Measurements from ENCODE around the gene SLCO1B3. TPM values are rescaled to one million over a fixed set of nuclear protein-coding genes. Genes with fewer than 3 reads are reported as not detected.

The SLCO1B3 gene
- total RNA-seq, 1 experiment from 2014 or later = not detected

DNA sequence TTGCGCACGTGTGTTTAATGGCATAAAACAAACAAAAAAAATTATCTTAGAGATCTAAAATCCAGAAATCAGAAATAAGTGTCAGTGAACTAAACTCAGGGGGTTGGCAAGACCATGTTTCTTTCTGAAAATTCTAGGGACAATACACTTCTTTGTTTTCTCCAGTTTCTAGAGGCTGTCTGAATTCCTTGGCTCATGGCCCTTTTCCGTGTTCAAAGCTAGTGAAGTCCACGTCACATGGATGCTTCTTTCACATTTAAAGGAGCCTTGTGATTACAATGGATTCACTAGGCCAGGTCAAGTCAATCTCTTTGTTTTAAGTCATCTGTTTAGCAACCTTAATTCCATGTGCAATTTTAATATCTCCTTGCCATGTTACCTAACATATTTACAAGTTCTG lies 22.4 kb downstream of the SLCO1B3 start:
- Histone ChIP-seq H2AFZ (ENCODE audit: low read length) (no peak overlapping the region), H3K9ac (ENCODE audit: extremely low read depth, insufficient read length, low read length) (no peak overlapping the region), H4K20me1 (ENCODE audit: control insufficient read depth, insufficient read depth, insufficient read length) (no peaks in the 10 kb centered on the region), H2BK120ac (ENCODE audit: low read depth, low read length, poor library complexity, severe bottlenecking) (no peak overlapping the region), H3K23me2 (ENCODE audit: insufficient read length, low read depth, low read length, poor library complexity, severe bottlenecking) (no peaks in the 10 kb centered on the region), H3K23ac (ENCODE audit: insufficient read length, low read depth, low read length) (no peak overlapping the region), H2BK15ac (ENCODE audit: low read depth, low read length) (no peak overlapping the region), H3K27me3 (ENCODE audit: insufficient read depth, low read length) (no peaks in the 10 kb centered on the region), H3K4me1 (ENCODE audit: insufficient read depth, low read length) (no peaks in the 10 kb centered on the region), H3K79me1 (ENCODE audit: insufficient read depth, low read depth, low read length, poor library complexity, severe bottlenecking) (no peaks in the 10 kb centered on the region), H4K8ac (replicated peaks; ENCODE audit: insufficient read length, low read depth, low read length) (no peak overlapping the region), H3K4ac (ENCODE audit: low read depth, low read length) (no peak overlapping the region), H2AK5ac (ENCODE audit: insufficient read length, low read length) (no peak overlapping the region), H3K9me3 (ENCODE audit: control insufficient read depth, low read depth, low read length) (no peaks in the 10 kb centered on the region), H3T11ph (ENCODE audit: low read length) (no peak overlapping the region), H4K5ac (ENCODE audit: insufficient read length, low read depth, low read length) (no peak overlapping the region), H4K91ac (ENCODE audit: insufficient read length, low read depth, low read length) (no peak overlapping the region), H3K56ac (ENCODE audit: insufficient read length, low read depth, low read length) (no peak overlapping the region), H2BK12ac (ENCODE audit: insufficient read length, low read depth, low read length) (no peak overlapping the region), H3K14ac (ENCODE audit: insufficient read depth, low read length) (no peak overlapping the region), H3K79me2 (ENCODE audit: insufficient read depth, low read length) (no peaks in the 10 kb centered on the region), H3K18ac (ENCODE audit: insufficient read length, low read depth, low read length) (no peak overlapping the region), H3K4me2 (ENCODE audit: insufficient read depth, insufficient read length, low read length) (no peak overlapping the region), H2BK5ac (ENCODE audit: insufficient read length, low read length) (no peak overlapping the region), H3K27ac (ENCODE audit: insufficient read length, low read depth, low read length) (no peak overlapping the region), H2BK20ac (ENCODE audit: low read depth, low read length, poor library complexity, severe bottlenecking) (no peak overlapping the region)
- Mint-ChIP-seq H3K27me3 (ENCODE audit: low read depth) (no peaks in the 10 kb centered on the region), H3K4me1 (no peaks in the 10 kb centered on the region; a peak in 1 of 4 replicates), H3K9me3 (peaks cover 0 to 2% of the 10 kb centered on the region in 2 experiments; a peak in 2 of 5 replicates), H3K36me3 (ENCODE audit: insufficient read depth in 1 of 3, low read depth in 3 of 3) (no peaks in the 10 kb centered on the region), H3K4me3 (no peak overlapping the region), H3K27ac (no peak overlapping the region)
- DNase-seq = no peak
- TF ChIP-seq, protein P1, sequence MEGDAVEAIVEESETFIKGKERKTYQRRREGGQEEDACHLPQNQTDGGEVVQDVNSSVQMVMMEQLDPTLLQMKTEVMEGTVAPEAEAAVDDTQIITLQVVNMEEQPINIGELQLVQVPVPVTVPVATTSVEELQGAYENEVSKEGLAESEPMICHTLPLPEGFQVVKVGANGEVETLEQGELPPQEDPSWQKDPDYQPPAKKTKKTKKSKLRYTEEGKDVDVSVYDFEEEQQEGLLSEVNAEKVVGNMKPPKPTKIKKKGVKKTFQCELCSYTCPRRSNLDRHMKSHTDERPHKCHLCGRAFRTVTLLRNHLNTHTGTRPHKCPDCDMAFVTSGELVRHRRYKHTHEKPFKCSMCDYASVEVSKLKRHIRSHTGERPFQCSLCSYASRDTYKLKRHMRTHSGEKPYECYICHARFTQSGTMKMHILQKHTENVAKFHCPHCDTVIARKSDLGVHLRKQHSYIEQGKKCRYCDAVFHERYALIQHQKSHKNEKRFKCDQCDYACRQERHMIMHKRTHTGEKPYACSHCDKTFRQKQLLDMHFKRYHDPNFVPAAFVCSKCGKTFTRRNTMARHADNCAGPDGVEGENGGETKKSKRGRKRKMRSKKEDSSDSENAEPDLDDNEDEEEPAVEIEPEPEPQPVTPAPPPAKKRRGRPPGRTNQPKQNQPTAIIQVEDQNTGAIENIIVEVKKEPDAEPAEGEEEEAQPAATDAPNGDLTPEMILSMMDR (conservative IDR thresholded peaks at IDR 0.05) = no peak
- no CpG with 5 or more reads among the region's 4 CpGs for WGBS (ENCODE audit: extremely low coverage, insufficient read length, low lambda C conversion rate)

Data from H9 (cell line).